Esophagus (tissue), 2 donors: ENCODE data around the gene DISP1. TPM values are rescaled to one million over a fixed set of nuclear protein-coding genes. Genes with fewer than 3 reads are reported as not detected.

Experiments
- H3K27ac ChIP-seq, 2 donors: one replicate each; pipeline ENCODE4 v1.5.1; 2013; ENCODE audit warnings: low read depth in 2 of 2, mild to moderate bottlenecking in 2 of 2, inconsistent platforms in 1 of 2, low read length in 1 of 2, moderate library complexity in 1 of 2
- H3K27me3 ChIP-seq, 2 donors: one replicate each; pipeline ENCODE4 v1.6.1; 2013; ENCODE audit warnings: low read length in 2 of 2, control low read depth in 1 of 2, mild to moderate bottlenecking in 1 of 2; ENCODE audit not compliant: insufficient read depth in 2 of 2, control insufficient read depth in 1 of 2
- H3K36me3 ChIP-seq, 2 donors: one replicate each; pipeline ENCODE4 v1.6.1; 2013; ENCODE audit warnings: low read length in 1 of 2; ENCODE audit not compliant: control insufficient read depth in 2 of 2, insufficient read depth in 2 of 2
- H3K4me1 ChIP-seq, 2 donors: one replicate each; pipeline ENCODE4 v1.6.1; 2013; ENCODE audit warnings: low read length in 1 of 2; ENCODE audit not compliant: control insufficient read depth in 2 of 2, insufficient read depth in 2 of 2
- H3K4me3 ChIP-seq, 2 donors: one replicate each; pipeline ENCODE4 v1.5.1; 2013; ENCODE audit warnings: low read length in 2 of 2, mild to moderate bottlenecking in 2 of 2, low read depth in 1 of 2, moderate library complexity in 1 of 2
- H3K9me3 ChIP-seq, 2 donors: one replicate each; pipeline ENCODE4 v1.6.1; 2013; ENCODE audit warnings: mild to moderate bottlenecking in 2 of 2, low read depth in 1 of 2, low read length in 1 of 2, moderate library complexity in 1 of 2; ENCODE audit not compliant: control insufficient read depth in 2 of 2, insufficient read depth in 1 of 2
- WGBS, 2 donors: extraction: QIAGEN DNeasy Blood & Tissue Kit; methylation state at CpG; one replicate each; pipeline ENCODE4 v1.1.7; 2013; 5-methylcytosine and 5-hydroxymethylcytosine counted together
- polyA plus RNA-seq, 2 donors: library from polyadenylated mRNA; stranded (reverse); fragments of 200-250 nt; gene quantifications; one replicate each; pipeline ENCODE4 v1.2.3, GENCODE V29; 2013
- donor health status: healthy with polysubstance abuse.
- donor health status: Bipolar disorder and iron deficiency.

The DISP1 gene
- polyA plus RNA-seq, 2 donors: 1.2 to 2.1 TPM

- no peaks in the 10 kb centered on the region for H3K4me1 ChIP-seq
- H3K36me3 ChIP-seq: no peaks in the 10 kb centered on the region
- H3K27ac ChIP-seq: no peak overlapping the region
- no peak overlapping the region for H3K4me3 ChIP-seq
- H3K9me3 ChIP-seq: no peaks in the 10 kb centered on the region
- WGBS, 2 donors: 10 to 11% methylated on average over 2 of the region's 2 CpGs
- no peaks in the 10 kb centered on the region for H3K27me3 ChIP-seq
These were observed 22.1 kb upstream of the DISP1 start for GRCh38 chr1:222792744-222793143.

GRCh38 chr1:222794656-222795474 is 20.0 kb upstream of the DISP1 start:
- Histone ChIP-seq H3K4me3 (no peak overlapping the region), H3K27ac (no peak overlapping the region), H3K4me1 (no peaks in the 10 kb centered on the region), H3K36me3 (no peaks in the 10 kb centered on the region), H3K9me3 (no peaks in the 10 kb centered on the region), H3K27me3 (no peaks in the 10 kb centered on the region)
- 77 to 78% methylated on average over 6 of the region's 6 CpGs for WGBS, 2 donors

- no peak overlapping the region for H3K27ac ChIP-seq
These were observed 16.7 kb upstream of the DISP1 start for GRCh38 chr1:222798116-222798515.

DNA sequence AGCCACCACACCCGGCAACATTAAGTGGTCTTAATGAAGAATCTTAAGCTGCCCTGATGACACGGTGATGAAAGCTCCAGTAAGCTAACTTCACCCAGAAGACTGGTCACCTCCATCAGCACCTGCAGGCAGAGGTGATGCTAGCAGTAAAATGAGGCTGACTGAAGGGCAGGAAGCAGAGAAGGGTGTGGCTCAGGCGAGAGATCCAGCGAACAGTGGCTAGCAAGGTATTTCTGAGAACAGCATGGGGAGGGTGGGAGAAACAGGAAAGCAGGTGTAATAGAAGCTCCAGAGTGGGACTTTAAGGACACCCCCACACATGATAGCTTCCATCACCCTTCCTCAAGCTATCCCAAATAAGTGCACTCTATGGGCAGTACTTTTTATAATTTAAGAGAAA is 15.9 kb upstream of the DISP1 start:
- no peaks in the 10 kb centered on the region for H3K27me3 ChIP-seq
- H3K4me3 ChIP-seq: no peak overlapping the region
- no peak overlapping the region for H3K27ac ChIP-seq
- no peaks in the 10 kb centered on the region for H3K36me3 ChIP-seq
- no peaks in the 10 kb centered on the region for H3K9me3 ChIP-seq
- WGBS, 2 donors: 61 to 68% methylated on average over 4 of the region's 4 CpGs
- no peaks in the 10 kb centered on the region for H3K4me1 ChIP-seq

More at GRCh38 chr1:222798116-222798515, 16.7 kb upstream of the DISP1 start:
- Histone ChIP-seq H3K27me3 (no peaks in the 10 kb centered on the region), H3K4me1 (no peaks in the 10 kb centered on the region), H3K4me3 (no peak overlapping the region), H3K9me3 (no peaks in the 10 kb centered on the region), H3K36me3 (no peaks in the 10 kb centered on the region)

- Histone ChIP-seq H3K27ac (no peak overlapping the region), H3K4me3 (no peak overlapping the region), H3K9me3 (no peaks in the 10 kb centered on the region), H3K36me3 (no peaks in the 10 kb centered on the region), H3K27me3 (no peaks in the 10 kb centered on the region), H3K4me1 (peaks cover 0 to 3% of the 10 kb centered on the region in 2 donors)
- 87 to 90% methylated on average over 4 of the region's 4 CpGs for WGBS, 2 donors
These were observed 13.8 kb upstream of the DISP1 start for GRCh38 chr1:222801067-222801466.

- H3K4me3 ChIP-seq: no peak overlapping the region
- H3K9me3 ChIP-seq: no peaks in the 10 kb centered on the region
- H3K4me1 ChIP-seq: no peaks in the 10 kb centered on the region
- 80 to 86% methylated on average over 4 of the region's 4 CpGs for WGBS, 2 donors
- no peak overlapping the region for H3K27ac ChIP-seq
- no peaks in the 10 kb centered on the region for H3K27me3 ChIP-seq
- H3K36me3 ChIP-seq: no peaks in the 10 kb centered on the region
These were observed 3.2 kb upstream of the DISP1 start for GRCh38 chr1:222811671-222812070.

GRCh38 chr1:222813866-222814535 is 838 bp upstream of the DISP1 start:
- H3K27ac ChIP-seq: no peak overlapping the region
- 72 to 73% methylated on average over 14 of the region's 14 CpGs for WGBS, 2 donors

DNA sequence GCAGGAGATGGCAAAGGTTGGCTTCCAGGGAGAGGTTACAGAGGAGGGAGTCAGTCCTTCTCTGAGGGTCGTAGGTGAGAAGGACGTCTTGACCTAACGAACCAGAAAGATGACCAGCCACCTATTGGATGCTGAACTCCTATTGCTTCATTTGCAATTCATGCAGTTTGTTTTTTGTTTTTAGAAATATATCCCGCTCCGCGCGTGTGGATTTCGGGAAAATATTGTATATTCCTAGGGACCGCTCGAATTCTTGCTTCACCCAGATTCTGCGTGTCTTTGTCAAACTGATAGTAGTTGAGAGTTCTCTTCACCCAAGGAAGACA is 564 bp downstream of the DISP1 start:
- Histone ChIP-seq H3K27me3 (no peaks in the 10 kb centered on the region), H3K4me1 (no peaks in the 10 kb centered on the region), H3K4me3 (peak overlapping the region; percentile 62 to 72), H3K36me3 (no peaks in the 10 kb centered on the region), H3K27ac (peak overlapping the region; percentile 84 to 95), H3K9me3 (no peaks in the 10 kb centered on the region)
- WGBS, 2 donors: 2 to 5% methylated on average over 11 of the region's 11 CpGs

More at GRCh38 chr1:222813866-222814535, 838 bp upstream of the DISP1 start:
- Histone ChIP-seq H3K36me3 (no peaks in the 10 kb centered on the region), H3K4me1 (no peaks in the 10 kb centered on the region), H3K4me3 (no peak overlapping the region), H3K9me3 (no peaks in the 10 kb centered on the region), H3K27me3 (no peaks in the 10 kb centered on the region)

- Histone ChIP-seq H3K4me1 (no peaks in the 10 kb centered on the region), H3K27me3 (no peaks in the 10 kb centered on the region), H3K4me3 (no peak overlapping the region), H3K27ac (no peak overlapping the region), H3K9me3 (no peaks in the 10 kb centered on the region), H3K36me3 (no peaks in the 10 kb centered on the region)
- WGBS, 2 donors: 63 to 71% methylated on average over 1 of the region's 1 CpG
These were observed 2.7 kb downstream of the DISP1 start for GRCh38 chr1:222817529-222817928.

GRCh38 chr1:222818171-222818570 is 3.3 kb downstream of the DISP1 start:
- Histone ChIP-seq H3K4me3 (no peak overlapping the region), H3K4me1 (no peaks in the 10 kb centered on the region), H3K27me3 (no peaks in the 10 kb centered on the region), H3K36me3 (no peaks in the 10 kb centered on the region), H3K9me3 (no peaks in the 10 kb centered on the region), H3K27ac (no peak overlapping the region)
- 91 to 96% methylated on average over 1 of the region's 1 CpG for WGBS, 2 donors
